Thyroid gland (tissue), 4 donors: ENCODE measurements around the gene SHH.

Experiments
- CTCF ChIP-seq, 6 experiments: fragments of 200-600 bp in 3 of 6; fragments of 450-650 bp in 3 of 6; sonication (generic) in 3 of 6; IDR thresholded peaks; one replicate each; pipeline ENCODE4 v1.5.1; 2016 to 2019; ENCODE audit warnings: antibody characterized with exemption in 6 of 6, mild to moderate bottlenecking in 2 of 6, inconsistent platforms in 1 of 6, moderate library complexity in 1 of 6
- POLR2A ChIP-seq, 2 donors: fragments of 450-650 bp; IDR thresholded peaks; one replicate each; pipeline ENCODE4 v1.6.1; 2017; ENCODE audit warnings: antibody characterized with exemption in 2 of 2, mild to moderate bottlenecking in 2 of 2, moderate library complexity in 1 of 2

- TF ChIP-seq CTCF (IDR thresholded peaks at IDR 0.05) (no peak), POLR2A (IDR thresholded peaks at IDR 0.05) (no peak)
Observed at GRCh38 chr7:155763691-155764437, 48.4 kb downstream of the SHH start.
